ENCODE data around the gene CYRIA.

The CYRIA gene

DNA sequence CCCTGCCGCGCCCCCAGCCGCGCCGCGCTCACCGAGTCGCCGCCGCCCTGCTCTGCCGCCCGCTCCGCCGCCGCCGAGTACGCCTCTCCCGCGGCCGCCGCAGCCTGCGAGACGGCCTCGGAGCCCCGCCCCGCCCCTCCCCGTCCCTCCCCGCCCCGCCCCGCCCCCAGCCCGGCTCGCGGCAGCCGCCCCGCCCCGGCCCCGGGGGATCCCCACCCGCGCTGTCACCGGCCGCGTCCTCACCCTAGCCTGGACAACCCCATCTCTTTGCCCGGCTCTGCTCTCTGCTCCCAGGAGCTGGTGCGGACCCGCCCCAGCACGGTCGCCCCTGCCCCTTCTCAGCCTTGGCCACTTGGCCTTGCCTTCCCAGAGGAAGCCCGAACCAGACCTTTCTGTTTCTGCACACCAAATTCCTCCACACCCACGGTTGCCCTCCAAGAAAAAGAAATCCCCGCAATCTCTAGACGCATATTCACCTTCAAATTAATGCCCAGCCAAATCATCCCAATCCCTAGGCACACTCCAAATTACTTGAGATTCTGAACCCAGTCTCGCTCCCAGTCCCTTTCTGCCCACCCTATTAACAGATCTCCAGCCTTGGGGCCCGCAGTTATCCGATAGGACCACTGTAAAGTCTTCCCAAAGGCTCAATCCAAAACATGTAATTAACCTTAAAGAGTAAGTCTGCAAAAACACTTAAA is at the start of gene CYRIA:
TSS of gene CYRIA (minus strand) at position 87 of the 701 bp plus-strand sequence. CDS start 77,715 bp downstream, outside the sequence.
- no peak for DNase-seq (ENCODE audit: low read depth in 2 of 2)

DNA sequence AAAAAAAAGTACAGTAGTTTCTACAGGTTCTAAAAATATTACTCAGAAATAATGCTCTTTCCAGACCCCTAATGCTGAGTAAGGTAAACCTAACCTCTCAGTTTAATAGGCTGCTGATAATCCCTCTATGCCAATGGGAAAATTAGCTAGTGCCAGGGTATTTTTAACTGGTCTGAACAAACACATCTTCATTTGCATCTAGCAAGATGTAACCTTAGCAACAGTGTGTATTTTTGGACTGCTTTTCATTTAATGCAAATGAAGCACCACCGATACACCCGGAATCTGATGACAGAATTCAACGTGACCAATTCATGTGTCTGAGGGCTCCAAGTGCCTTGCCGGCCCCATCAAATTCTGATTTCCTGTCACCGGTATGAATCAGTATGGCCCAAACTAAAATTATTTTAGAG is 47.4 kb upstream of the CYRIA start:
- DNase-seq (ENCODE audit: low read depth in 2 of 2), result no peak

DNA sequence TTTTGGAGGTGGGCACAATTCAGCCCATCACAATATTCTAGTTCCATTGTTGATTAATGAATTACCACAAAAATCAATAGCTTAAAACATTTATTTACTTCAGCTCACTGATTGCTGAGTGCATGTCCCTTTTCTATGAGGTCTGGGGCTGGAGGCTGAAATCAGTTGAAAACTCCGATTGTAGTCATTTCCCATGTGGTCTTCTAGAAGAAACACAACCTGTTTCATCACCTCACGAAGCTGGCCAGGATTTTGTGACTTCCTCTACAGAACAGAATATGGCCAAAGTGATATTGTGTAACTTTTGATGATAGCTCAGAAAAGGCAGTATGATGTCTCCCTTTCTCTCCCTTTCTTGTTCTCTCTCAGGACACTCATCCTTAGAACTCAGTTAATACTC is 44.1 kb upstream of the CYRIA start:
- DNase-seq (ENCODE audit: low read depth in 2 of 2), result no peak

DNA sequence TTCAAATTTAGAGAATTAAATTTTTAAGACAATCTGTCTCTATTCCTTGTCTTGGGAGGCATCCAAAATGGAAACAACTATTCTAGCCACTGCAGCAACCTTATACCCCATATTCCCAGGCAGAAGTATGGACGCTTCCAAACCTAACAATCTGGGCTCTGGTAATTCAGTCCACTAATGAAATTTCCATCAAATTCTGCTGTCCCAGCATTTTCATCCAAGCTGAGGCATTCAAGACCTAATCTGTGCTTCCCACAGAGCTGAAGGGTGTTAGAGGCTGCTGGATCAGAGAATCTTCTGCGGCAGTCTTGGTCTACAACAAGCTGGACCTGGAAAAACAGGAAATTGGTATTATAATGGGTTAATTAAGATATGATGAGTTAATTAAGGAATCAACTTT is 42.5 kb upstream of the CYRIA start:
- no peak for DNase-seq (ENCODE audit: low read depth in 2 of 2)

DNA sequence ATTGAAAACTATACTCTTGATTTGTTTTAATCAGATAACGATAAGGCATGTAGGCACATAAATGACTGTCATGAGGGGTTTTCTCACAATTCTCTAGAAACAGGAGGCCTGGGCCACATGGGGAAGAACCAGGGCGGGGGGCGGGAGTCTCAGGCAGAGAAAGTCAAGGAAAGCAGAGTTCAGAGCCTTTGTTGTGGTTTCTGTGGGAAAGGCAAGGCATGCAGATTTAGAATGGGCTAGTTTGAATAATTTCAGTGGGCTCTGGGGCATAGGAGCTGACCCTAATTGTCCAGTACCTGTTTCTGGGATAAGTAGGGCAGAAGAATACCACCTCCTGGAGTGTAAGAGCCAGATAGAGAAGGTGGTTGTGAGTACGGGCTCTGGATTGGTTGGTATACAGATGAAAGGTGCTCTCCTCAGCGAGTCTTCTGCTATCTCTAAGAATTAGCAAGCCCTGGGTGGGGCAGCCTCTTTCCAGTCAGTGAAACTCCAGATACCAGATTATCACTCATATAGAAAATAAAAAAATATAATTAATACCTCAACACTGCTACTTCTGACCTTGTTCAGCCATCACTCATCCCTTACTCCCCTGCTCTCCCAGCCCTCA is 41.5 kb upstream of the CYRIA start:
- DNase-seq (ENCODE audit: low read depth in 2 of 2), result no peak

DNA sequence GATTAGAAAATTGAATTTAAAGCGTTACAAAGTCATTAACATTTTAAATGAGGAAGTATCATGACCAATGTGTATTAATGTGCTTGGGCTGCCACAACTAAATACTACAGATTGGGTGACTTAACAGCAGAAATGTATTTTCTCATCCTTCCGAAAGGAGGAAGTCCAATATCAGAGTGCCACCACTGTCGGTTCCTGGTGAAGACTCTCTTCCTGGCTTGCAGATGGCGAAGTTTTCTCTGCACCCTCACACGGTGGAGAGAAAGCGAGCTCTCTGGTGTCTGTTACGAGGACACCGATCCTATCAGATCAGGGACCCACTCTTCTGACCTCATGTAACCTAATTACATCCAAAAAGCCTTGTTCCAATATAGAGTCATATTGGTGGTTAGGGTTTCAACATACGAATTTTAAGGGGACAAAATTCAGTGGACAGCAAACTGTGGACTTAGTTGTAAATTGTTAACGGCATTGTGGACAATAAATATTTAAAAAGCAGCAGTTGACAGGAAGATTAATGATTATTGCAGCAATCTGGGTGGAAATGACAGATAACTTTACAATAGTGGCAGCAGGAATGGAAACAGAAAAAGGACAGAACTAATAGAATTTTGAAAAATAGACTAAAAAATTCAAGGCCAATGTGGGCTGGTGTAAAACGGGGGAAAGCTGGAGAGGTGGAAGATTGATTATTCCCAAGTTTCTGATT is 35.1 kb upstream of the CYRIA start:
- no peak for DNase-seq (ENCODE audit: low read depth in 2 of 2)

DNA sequence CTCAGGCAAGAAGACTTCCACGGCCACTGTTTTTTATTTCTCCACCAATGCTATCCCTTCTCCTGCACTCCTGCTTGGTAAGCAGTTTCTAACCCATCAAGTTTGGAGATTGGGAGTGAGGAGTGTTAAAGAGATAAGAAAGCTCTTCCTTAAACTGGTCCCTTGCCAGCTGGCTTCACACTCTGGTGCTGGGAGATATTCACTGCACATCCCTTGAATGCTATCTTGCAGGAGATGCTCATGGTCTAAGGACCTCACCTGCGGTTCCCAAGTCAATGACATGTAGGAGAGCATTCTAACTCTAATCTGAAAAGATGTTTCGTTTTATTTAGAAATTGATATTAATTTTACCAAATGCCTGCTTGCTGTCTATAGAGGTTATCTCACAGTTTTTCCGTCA is 28.2 kb upstream of the CYRIA start:
- DNase-seq (ENCODE audit: low read depth in 2 of 2), result no peak

DNA sequence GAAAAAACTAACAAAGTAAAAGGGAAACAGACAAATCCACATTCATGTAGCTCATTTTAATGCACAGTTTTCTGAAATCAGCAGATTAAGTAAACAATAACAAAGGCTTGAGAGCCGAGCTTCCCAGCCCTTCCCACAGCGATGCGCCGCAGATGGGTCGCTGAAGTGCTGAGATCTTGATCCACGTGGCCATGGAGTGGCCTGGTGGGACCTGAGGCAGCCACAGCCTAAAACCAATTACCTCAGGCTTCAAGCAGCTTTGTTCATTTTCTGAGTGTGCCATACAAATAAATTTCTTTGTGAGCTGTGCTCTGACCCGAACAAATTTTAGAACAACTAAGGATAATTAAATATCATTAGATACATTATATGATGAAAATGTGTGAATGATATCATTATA is 25.6 kb upstream of the CYRIA start:
- DNase-seq (ENCODE audit: low read depth in 2 of 2), result no peak

DNA sequence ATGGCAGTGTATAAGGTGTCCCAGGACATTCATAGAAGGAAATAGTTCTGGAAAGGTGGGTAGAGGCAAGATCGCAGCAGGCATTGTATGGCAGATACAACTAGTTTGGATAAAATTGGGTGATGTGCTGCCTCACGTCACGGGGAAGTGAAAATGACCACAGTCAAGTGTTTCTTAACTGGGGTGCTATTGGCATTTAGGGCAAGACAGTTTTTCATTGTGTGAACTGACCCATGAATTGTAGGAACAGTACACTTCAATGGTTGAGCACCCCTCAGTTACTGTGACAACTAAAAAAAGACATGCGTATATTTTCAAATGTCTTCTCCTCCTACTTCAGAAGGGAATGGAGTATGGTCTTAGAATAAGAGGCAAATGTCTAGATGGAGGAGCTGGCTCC is 22.3 kb upstream of the CYRIA start:
- DNase-seq (ENCODE audit: low read depth in 2 of 2), result no peak

DNA sequence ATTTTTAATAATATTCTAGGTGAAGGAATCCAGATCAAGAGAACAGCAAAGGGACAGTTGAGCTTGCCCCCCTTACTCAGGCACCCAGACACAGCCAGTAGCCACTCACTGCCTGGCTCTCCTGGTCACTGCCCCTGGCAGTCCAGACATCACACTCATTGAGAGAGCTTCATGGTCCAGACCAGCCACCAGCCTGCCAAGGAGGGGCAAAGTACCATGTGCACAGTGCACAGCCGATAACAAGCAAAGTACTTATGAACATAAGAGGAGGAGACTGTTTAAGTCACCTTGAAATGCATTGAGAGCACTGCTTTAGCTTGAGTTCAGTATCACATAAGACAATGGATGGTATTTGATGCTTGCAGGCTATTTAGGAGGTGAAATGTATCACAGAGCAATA is 21.6 kb upstream of the CYRIA start:
- DNase-seq (ENCODE audit: low read depth in 2 of 2), result no peak

DNA sequence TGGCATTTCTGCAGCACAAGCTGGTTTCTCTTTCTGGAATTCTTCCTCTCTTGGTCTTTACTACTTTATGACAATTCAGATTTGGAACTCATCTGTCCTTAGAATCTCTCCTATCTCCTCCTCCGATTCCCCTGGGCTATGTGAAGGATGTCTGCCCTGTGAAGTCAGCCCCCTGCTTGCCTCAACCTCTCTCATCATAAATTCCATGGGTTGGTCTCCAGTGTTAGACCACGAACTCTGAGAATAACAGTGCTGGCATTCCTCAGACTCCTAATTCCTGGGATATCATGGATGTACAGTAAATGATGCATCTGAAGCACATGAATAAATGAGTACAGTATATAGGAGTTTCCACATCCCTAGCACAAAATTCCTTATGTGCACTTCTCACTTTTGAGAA is 21.0 kb upstream of the CYRIA start:
- no peak for DNase-seq (ENCODE audit: low read depth in 2 of 2)

DNA sequence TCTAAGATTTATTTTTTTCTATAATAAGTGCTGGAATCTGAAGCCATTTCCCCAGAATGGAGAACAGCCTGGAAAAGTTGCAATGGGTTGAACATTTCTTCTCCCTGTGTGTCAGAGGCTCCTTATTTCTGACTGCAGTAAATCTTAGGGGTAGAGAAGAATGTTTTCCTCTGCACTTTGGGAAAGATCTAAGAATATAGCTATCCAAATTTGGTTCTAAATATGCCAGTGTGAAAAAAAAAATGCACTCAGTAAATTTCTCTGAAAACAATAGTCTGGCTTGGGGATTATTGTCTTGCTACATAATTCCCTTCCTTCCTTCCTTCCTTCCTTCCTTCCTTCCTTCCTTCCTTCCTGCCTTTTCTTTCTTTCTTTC is 19.7 kb upstream of the CYRIA start:
- no peak for DNase-seq (ENCODE audit: low read depth in 2 of 2)

DNA sequence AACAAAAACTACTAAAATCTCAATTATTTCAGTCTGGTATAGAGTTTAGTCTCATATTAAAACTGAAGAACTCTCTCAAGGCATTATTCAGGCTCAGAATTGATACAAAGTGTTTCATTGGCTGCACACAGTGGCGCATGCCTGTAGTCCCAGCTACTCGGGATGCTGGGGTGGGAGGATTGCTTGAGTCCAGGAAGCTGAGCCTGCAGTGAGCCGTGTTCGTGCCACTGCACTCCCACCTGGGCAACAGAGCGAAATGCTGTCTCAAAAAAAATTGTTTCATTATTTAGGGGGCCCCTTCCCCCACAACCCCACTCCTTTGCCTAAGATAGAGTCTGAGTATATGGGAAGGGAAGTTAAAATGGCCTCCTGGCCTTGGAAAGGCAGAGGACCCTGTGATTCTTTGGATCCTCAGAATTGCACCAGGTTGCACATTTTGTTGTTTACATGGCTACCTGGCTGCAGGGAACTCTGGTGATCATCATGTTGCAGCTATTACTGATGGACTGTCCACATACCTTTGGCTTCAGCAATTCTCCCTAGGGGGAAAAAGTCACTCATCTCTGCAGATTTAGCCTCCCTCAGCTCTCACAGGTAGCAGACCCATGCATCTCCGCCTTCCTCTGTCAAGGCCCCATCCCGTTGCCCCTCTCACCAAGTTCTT is 19.2 kb upstream of the CYRIA start:
- no peak for DNase-seq (ENCODE audit: low read depth in 2 of 2)

DNA sequence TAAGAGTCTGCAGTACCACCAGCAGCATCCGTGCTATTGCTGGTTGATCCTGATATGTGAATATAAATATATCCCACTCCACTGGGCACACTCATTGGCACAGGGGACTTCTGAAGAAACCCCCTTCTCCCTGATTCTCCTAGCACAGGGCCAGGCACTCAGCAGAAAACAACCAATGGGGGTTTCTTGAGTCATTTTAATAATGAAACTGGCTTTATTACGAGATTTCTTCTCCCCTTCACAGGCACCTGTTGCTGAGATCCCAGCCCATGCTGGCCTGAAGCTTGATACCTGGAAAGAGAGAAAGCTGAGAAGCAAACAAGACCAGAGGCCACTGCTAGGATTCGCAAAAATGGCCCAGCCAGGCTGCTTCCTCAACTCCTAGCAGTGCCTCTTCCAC is 17.9 kb upstream of the CYRIA start:
- no peak for DNase-seq (ENCODE audit: low read depth in 2 of 2)

DNA sequence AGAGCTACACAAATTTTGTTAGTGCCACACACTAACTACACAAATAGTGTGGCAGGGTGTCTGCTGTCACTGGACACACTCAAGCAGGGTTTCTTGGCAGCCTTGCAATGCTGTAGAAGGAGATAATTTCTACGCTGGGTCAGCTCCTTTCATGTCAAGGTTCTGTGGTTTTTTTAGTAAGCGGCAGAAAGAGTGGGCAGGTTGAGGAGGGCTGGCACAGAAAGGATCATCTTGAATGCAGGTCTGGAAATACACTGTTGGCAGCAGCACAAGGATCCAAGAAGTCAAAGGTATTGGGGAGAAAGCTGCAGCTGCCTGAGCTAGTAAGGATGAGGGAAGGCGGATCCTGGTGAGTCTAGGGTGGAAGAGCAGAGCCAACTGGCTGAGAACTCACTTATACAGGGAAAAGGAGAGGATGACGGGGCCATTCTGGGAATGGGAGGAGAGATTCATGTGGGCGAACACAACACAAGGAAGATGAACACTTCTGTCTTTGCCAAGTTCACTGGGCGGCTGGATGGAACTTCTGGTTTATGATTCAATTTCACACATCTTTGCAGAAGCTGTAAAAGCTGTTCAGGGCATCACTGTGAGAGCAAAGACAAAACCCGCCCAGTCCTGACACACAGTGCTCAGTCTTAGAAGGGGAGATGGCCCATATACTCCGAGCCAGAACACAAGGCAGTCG is 16.9 kb upstream of the CYRIA start:
- no peak for DNase-seq (ENCODE audit: low read depth in 2 of 2)

DNA sequence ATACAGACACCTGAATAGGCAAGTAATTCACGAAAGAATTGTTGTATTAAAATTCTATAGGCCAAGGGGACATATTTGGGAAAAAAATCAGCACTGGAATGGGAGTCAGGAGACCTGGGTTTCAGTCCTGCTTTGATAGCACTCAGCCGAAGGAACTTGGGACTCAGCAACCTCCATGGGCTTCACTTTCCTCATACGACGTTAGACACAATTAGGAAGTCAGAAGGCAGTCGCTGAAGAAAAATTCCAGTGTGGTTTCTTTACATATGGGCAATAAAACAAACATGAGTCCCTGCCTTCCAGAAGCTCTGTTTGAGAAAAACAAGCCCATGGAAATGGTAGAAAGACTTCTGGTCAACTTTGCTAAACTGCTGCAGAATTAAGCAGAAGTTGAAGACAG is 15.1 kb upstream of the CYRIA start:
- no peak for DNase-seq (ENCODE audit: low read depth in 2 of 2)

DNA sequence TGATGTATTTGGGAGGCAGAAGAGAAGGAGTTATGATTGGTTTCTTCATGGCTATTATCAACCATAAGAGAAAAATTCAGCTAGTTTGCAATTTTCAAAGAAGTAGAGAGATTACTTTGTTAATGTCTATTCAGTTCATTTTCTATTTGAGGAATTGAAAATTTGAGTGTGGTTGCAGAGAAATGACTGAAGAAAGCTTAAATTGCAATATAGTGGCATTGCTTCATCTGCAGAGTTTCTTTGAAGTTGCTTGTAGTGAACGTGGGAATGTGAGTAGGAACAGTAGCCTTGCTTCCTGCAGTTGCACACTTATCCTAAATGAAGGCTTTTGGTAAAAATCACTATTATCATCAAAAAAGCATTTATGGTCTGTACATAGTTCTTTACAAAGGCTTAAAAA is 14.7 kb upstream of the CYRIA start:
- DNase-seq (ENCODE audit: low read depth in 2 of 2), result no peak

DNA sequence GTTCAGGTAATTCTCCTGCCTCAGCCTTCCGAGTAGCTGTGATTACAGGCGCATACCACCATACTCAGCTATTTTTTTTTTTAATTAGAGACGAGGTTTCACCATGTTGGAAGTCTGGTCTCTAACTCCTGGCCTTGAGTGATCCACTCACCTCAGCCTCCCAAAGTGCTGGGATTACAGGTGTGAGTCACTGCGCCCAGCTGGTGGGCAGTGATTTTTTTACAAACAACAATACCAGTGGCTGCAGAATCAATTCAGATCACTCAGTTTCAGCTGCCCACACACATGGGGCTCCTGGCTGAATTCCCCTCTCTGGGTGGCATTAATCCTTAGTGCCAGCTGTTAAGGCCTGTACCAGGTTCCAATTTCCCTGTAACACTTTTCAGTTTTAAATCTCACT is 13.3 kb upstream of the CYRIA start:
- no peak for DNase-seq (ENCODE audit: low read depth in 2 of 2)

DNA sequence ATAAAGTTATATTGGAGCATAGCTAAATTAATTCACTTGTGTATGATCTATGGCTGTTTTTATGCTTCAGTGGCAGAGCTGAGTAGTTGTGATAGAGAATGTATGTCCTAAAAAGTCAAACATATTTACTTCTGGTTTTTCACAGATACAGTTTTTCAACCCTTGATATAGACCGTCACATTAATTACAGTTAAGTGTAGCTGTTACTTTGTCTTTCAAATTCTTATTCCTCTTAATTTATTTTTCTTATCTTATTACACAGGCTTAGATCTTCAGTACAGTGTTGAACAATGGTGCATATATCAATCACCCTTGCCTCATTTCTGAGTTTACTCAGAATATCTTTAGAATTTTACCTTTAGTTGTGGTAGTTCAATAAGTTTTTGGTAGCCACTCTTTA is 12.2 kb upstream of the CYRIA start:
- DNase-seq (ENCODE audit: low read depth in 2 of 2), result no peak

DNA sequence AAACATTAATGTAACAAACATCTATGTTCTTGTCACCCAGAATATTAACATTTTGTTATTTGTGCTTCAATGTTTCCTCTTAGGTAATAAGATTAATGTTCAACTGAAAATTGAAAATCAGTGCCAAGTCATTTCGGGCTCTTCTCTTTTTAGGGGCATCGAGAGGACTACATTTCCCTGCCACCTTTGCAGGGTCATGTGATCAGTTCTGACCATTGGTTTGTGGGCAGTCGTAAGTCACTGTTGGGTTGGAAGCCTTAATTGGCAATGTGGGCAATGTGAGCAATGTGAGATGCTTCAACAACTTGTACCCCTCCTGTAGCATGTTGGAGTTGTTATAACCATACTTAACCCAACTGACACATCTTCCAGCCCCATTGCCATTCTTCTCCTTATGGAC is 10.1 kb upstream of the CYRIA start:
- DNase-seq (ENCODE audit: low read depth in 2 of 2), result no peak

DNA sequence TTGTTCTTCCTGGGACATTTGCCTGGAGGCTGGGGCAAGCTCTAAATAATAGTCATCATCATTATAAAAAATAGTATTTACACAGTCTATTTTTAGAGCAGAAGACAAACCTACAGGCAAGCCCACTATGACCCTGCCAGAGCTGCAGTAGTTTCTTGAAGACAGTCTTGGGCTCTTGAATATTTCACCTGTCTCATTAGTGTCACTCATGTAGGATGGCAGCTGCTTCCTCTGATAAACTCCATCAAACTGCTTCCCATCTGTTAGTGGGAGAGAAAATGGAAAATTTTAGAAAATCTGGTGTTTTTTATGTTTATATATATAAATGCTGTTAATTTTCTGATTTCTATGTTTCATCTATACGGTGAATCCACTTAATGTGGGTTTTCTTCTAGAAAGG is 8.5 kb upstream of the CYRIA start:
- no peak for DNase-seq (ENCODE audit: low read depth in 2 of 2)

DNA sequence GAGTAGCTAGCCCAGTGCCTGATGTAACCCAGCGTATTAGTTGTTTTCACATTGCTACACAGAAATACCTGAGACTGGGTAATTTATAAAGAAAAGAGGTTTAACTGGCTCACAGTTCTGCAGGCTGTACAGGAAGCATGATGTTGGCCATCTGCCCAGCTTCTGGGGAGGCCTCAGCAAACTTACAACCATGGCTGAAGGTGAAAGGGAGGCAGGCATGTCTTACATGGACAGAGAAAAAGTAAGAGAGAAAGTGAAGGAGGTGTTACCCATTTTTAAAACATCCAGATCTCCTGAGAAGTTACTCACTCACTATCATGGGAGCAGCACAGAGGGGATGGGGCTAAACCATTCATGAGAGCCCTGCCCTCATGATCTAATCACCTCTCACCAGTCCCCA is 6.1 kb upstream of the CYRIA start:
- DNase-seq (ENCODE audit: low read depth in 2 of 2), result no peak
